ENCODE data around the gene CDK4.

CDK4 gene

DNA sequence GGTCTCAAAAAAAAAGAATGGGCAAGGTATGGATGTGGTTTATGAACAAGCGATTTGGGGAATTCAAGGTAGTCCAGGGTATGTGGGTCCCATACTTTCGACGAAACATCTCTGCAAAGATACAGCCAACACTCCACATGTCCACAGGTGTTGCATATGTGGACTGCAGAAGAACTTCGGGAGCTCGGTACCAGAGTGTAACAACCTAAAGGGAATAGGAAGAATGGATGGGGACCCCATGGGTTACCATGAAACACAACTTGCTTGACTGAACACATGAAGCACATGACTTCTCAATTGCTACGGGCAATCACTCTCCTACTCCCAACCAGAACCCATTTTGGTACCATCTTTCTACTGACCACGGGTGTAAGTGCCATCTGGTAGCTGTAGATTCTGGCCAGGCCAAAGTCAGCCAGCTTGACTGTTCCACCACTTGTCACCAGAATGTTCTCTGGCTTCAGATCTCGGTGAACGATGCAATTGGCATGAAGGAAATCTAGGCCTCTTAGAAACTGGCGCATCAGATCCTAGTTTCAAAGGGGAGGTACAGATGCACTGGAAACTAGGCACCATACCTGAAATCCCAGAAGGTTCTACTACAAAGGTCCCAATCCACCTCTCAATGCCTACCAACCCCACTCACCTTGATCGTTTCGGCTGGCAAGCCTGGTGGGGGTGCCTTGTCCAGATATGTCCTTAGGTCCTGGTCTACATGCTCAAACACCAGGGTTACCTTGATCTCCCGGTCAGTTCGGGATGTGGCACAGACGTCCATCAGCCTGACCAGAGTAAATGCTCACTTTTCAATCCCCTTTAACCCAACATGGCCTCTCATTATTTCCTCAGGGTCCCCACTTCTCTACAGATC, 1.3 kb downstream of the CDK4 start:
- no peak for TF ChIP-seq FOXP2 (optimal IDR thresholded peaks at IDR 0.05; ENCODE audit: borderline replicate concordance, extremely low read depth, extremely low read length, insufficient read depth)
- TF ChIP-seq SIN3A (IDR thresholded peaks at IDR 0.05; ENCODE audit: borderline replicate concordance, insufficient read depth, low read length): no peak
- no peak for TF ChIP-seq TAF1 (IDR thresholded peaks at IDR 0.05; ENCODE audit: borderline replicate concordance, insufficient read depth, low read length)
- no peak; the same call in 1 of the 2 replicates for TF ChIP-seq POLR2AphosphoS5 (IDR thresholded peaks at IDR 0.05; ENCODE audit: low read depth, low read length)
- TF ChIP-seq, protein P1, sequence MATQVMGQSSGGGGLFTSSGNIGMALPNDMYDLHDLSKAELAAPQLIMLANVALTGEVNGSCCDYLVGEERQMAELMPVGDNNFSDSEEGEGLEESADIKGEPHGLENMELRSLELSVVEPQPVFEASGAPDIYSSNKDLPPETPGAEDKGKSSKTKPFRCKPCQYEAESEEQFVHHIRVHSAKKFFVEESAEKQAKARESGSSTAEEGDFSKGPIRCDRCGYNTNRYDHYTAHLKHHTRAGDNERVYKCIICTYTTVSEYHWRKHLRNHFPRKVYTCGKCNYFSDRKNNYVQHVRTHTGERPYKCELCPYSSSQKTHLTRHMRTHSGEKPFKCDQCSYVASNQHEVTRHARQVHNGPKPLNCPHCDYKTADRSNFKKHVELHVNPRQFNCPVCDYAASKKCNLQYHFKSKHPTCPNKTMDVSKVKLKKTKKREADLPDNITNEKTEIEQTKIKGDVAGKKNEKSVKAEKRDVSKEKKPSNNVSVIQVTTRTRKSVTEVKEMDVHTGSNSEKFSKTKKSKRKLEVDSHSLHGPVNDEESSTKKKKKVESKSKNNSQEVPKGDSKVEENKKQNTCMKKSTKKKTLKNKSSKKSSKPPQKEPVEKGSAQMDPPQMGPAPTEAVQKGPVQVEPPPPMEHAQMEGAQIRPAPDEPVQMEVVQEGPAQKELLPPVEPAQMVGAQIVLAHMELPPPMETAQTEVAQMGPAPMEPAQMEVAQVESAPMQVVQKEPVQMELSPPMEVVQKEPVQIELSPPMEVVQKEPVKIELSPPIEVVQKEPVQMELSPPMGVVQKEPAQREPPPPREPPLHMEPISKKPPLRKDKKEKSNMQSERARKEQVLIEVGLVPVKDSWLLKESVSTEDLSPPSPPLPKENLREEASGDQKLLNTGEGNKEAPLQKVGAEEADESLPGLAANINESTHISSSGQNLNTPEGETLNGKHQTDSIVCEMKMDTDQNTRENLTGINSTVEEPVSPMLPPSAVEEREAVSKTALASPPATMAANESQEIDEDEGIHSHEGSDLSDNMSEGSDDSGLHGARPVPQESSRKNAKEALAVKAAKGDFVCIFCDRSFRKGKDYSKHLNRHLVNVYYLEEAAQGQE (IDR thresholded peaks at IDR 0.05; ENCODE audit: insufficient read depth in 1 of 2, low read depth in 2 of 2, low read length in 2 of 2): no peak

DNA sequence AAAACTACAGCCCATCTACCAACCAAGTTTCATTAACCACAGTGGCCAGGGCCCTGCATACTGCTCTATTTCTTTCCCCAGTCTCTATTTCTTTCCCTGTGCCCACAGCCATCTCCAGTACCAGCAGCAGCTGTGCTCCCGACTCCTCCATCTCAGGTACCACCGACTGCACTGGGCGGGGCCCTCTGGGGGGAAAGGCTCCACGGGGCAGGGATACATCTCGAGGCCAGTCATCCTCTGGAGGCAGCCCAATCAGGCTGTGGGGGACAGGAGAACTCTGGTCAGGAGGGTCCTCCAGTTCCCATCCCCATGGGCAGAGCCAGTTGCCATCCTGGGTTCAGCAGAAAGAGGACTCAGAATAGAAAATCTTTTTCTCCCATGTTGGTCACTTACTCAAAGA, 3.0 kb downstream of the CDK4 start:
- no peak for TF ChIP-seq SIN3A (IDR thresholded peaks at IDR 0.05; ENCODE audit: borderline replicate concordance, insufficient read depth, low read length)
- TF ChIP-seq TAF1 (IDR thresholded peaks at IDR 0.05; ENCODE audit: borderline replicate concordance, insufficient read depth, low read length): no peak
- TF ChIP-seq POLR2AphosphoS5 (IDR thresholded peaks at IDR 0.05; ENCODE audit: low read depth, low read length): no peak; the same call in 1 of the 2 replicates
- no peak for TF ChIP-seq FOXP2 (optimal IDR thresholded peaks at IDR 0.05; ENCODE audit: borderline replicate concordance, extremely low read depth, extremely low read length, insufficient read depth)
- TF ChIP-seq, protein P1 (IDR thresholded peaks at IDR 0.05; ENCODE audit: insufficient read depth in 1 of 2, low read depth in 2 of 2, low read length in 2 of 2): no peak

DNA sequence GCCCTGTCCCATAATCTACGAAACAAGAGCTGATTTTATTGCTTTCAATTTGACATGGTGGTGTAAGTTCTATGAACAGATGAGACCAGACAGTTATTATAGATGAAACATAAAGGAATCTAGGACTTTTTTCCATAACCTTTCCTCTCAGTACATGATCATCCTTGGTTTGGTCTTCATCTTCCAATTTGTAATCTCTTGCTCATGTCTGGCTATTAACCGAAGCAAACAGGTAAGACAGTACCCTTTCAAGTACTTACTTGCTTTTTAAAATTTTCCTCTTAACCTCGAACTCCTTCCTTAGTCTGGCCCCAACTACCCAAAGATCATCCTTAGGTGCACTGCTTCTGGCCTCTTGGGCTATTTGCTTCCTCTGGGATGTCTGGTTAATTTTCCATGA, 6.1 kb downstream of the CDK4 start:
- TF ChIP-seq POLR2AphosphoS5 (IDR thresholded peaks at IDR 0.05; ENCODE audit: low read depth, low read length): no peak; the same call in 1 of the 2 replicates
- TF ChIP-seq, protein P1 (IDR thresholded peaks at IDR 0.05; ENCODE audit: insufficient read depth in 1 of 2, low read depth in 2 of 2, low read length in 2 of 2): no peak
- no peak for TF ChIP-seq SIN3A (IDR thresholded peaks at IDR 0.05; ENCODE audit: borderline replicate concordance, insufficient read depth, low read length)
- no peak for TF ChIP-seq TAF1 (IDR thresholded peaks at IDR 0.05; ENCODE audit: borderline replicate concordance, insufficient read depth, low read length)
- no peak for TF ChIP-seq FOXP2 (optimal IDR thresholded peaks at IDR 0.05; ENCODE audit: borderline replicate concordance, extremely low read depth, extremely low read length, insufficient read depth)

DNA sequence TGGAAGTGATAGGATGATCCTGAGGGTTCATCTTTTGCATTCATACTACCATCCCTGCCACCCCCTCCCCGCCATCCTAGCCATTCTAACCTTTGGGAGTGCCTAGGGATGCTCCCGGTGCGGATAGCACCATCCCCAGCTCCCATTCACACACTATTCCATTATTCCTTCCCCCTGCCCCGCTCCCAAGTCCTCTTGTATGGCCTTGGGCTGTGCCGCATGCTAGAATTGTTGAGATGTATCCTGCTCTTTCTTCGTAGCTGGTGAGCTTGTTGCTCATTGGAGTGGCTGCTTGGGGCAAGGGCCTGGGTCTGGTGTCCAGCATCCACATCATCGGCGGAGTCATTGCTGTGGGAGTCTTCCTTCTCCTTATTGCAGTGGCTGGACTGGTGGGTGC, 6.6 kb downstream of the CDK4 start:
- TF ChIP-seq SIN3A (IDR thresholded peaks at IDR 0.05; ENCODE audit: borderline replicate concordance, insufficient read depth, low read length) (no peak), POLR2AphosphoS5 (IDR thresholded peaks at IDR 0.05; ENCODE audit: low read depth, low read length) (peak; percentile 30; the same call in 1 of the 2 replicates)

DNA sequence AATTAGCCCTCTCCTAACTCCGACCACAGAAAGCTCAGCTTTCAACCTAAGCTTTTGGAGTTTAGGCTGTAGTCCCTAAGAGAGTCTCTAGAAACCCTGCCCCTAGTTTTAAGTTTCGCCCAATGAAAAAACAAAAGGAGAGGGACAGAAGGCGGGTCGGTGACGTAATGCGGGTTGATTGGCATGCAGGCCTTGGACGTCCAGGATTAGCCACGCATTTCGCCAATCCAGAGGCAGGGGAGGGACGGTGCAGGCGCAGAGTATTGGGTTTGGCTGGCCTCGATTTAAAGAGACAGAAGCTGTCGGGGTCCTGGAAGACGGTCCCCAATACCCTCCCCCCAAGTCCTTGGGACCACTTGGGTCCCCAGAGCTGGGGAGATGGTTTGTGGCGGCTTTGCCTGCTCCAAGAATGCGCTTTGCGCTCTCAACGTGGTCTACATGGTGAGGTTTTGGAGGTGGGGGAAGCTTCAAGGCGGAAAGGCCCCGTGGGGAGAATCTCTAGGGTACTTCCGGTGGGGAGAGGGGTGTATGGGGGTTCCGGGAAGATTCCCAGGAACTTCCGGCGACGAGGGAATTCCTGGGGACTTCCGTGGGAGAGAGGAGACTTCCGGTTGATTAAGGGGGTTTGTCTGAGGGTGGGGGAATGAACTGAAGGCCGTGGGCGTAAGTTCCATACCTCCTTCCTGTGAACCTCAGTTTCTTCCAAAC, 7.2 kb downstream of the CDK4 start, which contains the start of gene TSPAN31:
Gene TSPAN31, plus strand, starts transcription at position 263 of the 708 bp plus-strand sequence. Its CDS starts 116 bp downstream, at position 379.
- TF ChIP-seq SIN3A (IDR thresholded peaks at IDR 0.05; ENCODE audit: borderline replicate concordance, insufficient read depth, low read length) (no peak), FOXP2 (optimal IDR thresholded peaks at IDR 0.05; ENCODE audit: borderline replicate concordance, extremely low read depth, extremely low read length, insufficient read depth) (no peak), TAF1 (IDR thresholded peaks at IDR 0.05; ENCODE audit: borderline replicate concordance, insufficient read depth, low read length) (peak; percentile 42; the same call in 1 of the 2 replicates), POLR2AphosphoS5 (IDR thresholded peaks at IDR 0.05; ENCODE audit: low read depth, low read length) (peak; percentile 68)
- TF ChIP-seq, protein P1 (IDR thresholded peaks at IDR 0.05; ENCODE audit: insufficient read depth in 1 of 2, low read depth in 2 of 2, low read length in 2 of 2): no peak

Data from PFSK-1 (cell line).